GM18909 (cell line): ENCODE results near the gene CWC22.

Experiments
- ATAC-seq: cut with Tn5 transposase; IDR thresholded peaks from one replicate; pipeline ENCODE4 v1.9.1; 2021; ENCODE audit warnings: mild to moderate bottlenecking; ENCODE audit not compliant: unreplicated experiment, poor library complexity

CWC22 gene

DNA sequence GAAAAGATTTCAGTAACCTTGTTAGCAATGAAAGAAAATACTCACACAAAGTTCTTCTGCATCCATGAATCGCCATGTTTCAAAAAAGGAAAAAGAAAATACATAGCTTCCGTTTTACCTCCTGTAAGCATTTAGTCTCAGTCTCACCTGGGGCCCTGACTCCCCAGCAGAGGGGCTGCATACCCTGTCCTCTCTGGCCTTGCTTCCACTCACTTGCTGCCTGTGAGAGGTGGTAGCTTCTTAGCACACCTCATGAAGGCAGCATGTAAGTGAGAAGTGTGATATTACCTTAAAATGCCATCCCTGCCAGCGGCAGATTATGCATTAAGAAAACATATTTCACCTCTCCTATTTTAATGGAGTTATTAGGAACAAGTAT is 96.4 kb downstream of the CWC22 start:
- no peak for ATAC-seq

DNA sequence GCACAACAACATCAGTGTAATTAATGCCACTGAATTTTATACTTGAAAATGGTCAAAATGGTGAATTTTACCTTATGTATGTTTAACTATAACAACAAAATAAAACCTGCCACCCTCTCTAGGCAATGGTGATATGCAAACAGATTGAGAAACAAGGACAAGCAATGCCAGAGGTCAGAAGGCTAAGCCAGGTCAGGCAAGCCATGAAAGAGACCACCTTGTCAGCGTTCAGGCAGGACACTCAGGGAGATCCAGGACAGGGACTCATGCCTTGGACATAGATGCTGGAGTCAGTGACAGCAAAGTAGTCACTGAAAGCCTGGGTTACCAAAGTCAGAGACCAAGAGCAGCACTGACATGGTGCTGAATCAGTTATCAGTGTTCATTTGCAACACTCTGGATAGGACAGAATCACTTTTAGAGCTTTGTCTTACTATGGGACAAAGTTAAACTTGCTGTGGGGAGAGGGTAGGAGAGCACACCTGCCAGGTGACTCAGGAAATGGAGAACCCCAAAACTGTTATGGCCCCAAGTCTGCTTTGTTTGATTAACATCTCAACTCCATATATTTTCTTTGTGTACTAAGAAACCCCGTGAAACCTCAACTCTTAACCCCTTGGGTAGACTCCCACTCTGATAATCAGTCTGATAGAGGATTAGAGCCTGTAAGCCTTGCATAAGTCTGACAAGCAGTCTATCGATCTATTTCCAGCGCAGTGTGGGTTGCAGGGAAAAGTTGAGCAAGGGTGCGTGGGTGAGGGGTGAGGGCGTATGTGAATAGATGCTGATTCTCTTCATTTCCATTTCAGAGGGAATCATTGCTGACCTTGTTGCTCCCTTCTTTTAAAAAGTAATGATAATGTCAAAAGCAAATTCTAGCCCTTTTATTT is 97.0 kb downstream of the CWC22 start:
- ATAC-seq: no peak

DNA sequence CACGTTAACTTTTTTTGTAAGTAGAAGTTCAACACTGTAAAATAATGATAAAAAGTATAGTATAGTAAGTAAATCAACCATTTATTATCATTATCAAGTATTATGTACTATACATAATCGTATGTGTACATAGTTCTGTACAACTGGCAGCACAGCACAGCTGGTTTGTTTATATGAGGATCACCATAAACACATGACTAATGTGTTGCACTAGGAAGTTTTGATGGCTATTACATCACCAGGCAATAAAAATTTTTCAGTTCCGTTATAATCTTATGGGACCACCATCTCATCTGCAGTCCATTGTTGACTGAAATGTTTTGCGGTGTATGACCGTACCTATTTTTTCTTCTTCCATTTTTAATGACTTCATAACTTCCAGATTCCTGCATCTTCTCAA is 106.4 kb downstream of the CWC22 start:
- no peak for ATAC-seq

DNA sequence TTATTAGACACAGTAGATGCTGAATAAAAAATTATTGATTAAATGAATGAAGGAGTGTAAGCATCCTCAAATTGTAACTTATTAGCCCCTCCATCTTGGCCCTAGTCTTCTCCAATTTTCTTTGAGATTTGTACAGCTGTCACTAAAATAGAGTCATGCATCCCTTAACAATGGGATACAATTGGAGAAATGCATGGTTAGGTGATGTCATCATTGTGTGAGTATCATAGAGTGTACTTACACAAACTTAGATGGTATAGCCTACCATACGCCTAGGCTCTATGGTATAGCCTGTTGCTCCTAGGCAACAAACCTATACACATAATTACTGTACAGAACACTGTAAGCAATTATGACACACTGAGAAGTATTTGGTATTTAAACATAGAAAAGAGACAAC is 107.4 kb downstream of the CWC22 start:
- ATAC-seq: no peak

DNA sequence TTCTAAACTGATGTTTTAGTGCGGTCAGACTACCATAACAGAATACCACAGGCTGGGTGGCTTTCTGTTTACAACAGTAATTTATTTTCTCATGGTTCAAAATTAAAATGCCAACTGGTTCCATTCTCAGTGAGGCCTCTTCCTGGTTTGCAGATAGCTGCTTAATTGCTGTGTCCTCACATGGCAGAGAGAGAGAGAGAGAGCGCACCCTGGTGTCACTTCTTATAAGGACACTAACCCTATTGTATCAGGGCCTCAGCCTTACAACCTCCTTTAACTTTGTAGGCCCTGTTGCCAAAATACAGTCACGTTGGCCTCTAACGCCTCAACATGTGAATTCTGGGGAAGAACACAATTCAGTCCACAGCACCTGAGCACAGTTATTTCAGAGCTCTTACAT is 108.2 kb downstream of the CWC22 start:
- ATAC-seq: peak; percentile 85
